ENCODE results near the gene PRICKLE4.
"Not testable (repeated sequence)": the region's sequence is repeated elsewhere in the genome, so short reads cannot be mapped to it uniquely, and the experiment has no call there.

Gene PRICKLE4

DNA sequence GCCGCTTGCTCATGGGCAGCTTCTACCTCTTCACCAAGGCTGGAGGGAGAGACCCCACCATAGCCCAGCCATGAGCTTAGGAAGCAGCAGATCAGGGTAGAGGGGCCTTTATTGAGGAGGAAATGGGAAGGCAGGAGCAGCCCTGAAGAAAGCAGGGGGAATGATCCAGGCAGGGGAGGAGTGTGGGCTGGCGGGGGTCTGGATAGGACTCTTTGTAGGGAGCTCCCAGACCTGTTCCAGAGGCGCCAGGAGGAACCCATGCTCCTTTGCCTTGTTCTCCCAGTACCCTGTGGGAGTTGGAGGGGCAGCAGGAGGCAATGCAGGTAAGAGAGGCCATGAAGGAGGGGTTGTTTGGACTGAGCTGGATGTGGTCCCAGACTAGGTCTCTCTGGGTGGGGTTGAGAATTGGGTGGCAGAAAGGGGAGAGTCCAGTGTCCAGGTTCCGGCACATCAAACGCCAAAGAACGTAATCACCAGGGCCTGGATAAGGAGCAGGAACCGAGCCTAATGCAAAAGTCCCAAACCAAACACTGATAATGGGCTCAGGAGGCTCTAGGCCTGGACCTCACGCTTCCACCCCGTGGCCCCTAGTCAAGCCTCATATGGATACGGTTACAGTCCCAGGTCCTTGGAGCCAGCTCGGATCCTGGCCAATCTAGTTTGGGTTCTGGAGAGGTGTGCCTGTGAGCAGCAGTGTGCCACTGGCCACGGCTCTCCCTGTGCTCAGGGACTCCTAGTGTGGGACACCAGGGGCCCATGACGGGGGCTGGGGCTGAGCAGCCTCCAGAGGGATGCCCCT is 21.3 kb upstream of the PRICKLE4 start:
- no peaks in the 10 kb centered on the region for H3K9me3 ChIP-seq (ENCODE audit: control insufficient read depth, low read length)
- H3K4me3 ChIP-seq (ENCODE audit: insufficient read depth, low read depth, low read length, poor library complexity, severe bottlenecking) = no peak overlapping the region
- H3K27me3 ChIP-seq (replicated peaks; ENCODE audit: control insufficient read depth, insufficient read depth, low read length, poor library complexity, severe bottlenecking) = no peaks in the 10 kb centered on the region
- H3K27ac ChIP-seq (ENCODE audit: insufficient read depth, low read length, poor library complexity, severe bottlenecking) = no peak overlapping the region
- DNase-seq = no peak
- no peaks in the 10 kb centered on the region for H3K4me1 ChIP-seq (ENCODE audit: control insufficient read depth, insufficient read depth, low read length, poor library complexity, severe bottlenecking)
- no peaks in the 10 kb centered on the region for H3K36me3 ChIP-seq (ENCODE audit: control insufficient read depth, insufficient read depth, low read length)

DNA sequence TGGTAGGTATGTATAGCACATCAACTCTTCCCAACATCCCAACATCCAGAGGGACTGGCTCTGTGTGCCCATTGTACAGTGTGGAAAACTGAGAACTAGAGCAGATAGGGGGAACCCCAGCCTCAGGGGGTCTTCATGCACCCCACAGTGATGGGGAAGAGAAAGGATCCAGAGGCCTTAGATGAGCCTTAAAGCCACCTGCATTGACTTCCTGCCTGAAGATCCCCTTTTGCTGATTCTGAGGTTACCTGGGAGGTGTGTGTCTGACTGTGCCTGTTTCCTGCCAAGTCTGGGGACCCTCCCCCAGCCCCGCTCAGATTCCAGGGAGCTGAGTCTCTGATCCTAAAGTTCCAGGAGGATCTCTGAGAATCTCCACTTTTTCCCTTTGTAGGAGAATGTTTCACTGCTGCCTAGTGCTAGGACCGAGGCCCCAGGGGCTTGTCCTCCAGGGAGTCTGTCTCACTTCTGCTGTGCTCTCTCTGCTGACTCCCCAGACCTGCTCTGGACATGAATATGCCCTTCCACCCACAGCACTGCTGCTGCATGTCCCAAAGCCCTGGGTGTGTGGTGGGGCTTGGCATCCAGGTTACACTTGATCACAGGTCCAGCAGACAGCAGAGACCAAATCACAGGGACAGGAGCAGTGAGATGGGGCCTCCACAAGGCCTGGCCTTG is 20.5 kb upstream of the PRICKLE4 start:
- no peak for DNase-seq
- Histone ChIP-seq H3K27me3 (replicated peaks; ENCODE audit: control insufficient read depth, insufficient read depth, low read length, poor library complexity, severe bottlenecking) (no peaks in the 10 kb centered on the region), H3K9me3 (ENCODE audit: control insufficient read depth, low read length) (no peaks in the 10 kb centered on the region), H3K27ac (ENCODE audit: insufficient read depth, low read length, poor library complexity, severe bottlenecking) (no peak overlapping the region), H3K4me3 (ENCODE audit: insufficient read depth, low read depth, low read length, poor library complexity, severe bottlenecking) (no peak overlapping the region), H3K4me1 (ENCODE audit: control insufficient read depth, insufficient read depth, low read length, poor library complexity, severe bottlenecking) (no peaks in the 10 kb centered on the region), H3K36me3 (ENCODE audit: control insufficient read depth, insufficient read depth, low read length) (no peaks in the 10 kb centered on the region)

DNA sequence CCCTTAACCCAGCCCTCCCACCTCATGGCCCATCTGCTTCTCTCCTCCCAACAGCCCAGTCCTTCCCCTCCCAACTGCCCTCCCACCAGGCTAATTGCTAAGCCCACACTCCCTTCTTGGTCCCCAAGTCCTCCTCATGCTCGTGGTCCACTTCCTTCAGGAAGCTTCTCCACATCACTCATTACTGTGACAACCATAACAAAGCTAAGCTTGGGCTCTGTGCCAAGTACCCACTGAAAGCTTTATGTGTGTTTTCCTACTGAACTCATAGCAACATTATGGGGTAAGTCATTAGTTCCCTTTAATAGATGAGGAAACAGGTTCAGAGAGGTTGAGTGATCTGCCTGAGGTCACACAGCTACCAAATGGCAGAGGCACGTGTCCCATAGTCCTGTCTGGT is 17.1 kb upstream of the PRICKLE4 start:
- H3K9me3 ChIP-seq (ENCODE audit: control insufficient read depth, low read length) = no peaks in the 10 kb centered on the region

DNA sequence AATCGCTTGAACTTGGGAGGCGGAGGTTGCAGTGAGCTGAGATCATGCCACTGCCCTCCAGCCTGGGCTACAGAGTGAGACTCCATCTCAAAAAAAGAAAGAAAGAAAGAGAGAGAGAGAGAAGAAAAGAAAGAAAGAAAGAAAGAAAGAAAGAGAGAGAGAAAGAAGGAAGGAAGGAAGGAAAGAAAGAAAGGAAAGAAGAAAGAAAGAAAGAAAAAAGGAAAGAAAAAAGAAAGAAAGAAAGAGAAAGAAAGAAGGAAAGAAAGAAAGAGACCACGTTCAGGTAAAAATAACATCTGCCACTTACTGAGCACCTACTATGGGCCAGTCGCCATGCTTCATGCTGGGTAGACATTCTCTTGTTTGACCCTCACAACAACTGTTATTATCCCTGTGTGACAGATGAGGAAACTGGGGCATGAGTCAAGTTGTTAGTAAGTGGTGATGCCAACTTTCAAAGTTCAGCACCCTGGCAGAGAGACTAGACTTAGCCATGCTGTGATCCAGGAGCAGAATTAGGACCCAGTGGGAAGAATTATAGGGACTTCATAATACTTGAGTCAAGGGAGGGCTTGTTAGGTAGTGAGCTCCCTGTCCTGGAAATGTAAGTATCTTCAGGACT is 14.4 kb upstream of the PRICKLE4 start:
- H3K27ac ChIP-seq (ENCODE audit: insufficient read depth, low read length, poor library complexity, severe bottlenecking); H3K36me3 ChIP-seq (ENCODE audit: control insufficient read depth, insufficient read depth, low read length); DNase-seq; H3K9me3 ChIP-seq (ENCODE audit: control insufficient read depth, low read length); H3K4me3 ChIP-seq (ENCODE audit: insufficient read depth, low read depth, low read length, poor library complexity, severe bottlenecking); H3K27me3 ChIP-seq (replicated peaks; ENCODE audit: control insufficient read depth, insufficient read depth, low read length, poor library complexity, severe bottlenecking); H3K4me1 ChIP-seq (ENCODE audit: control insufficient read depth, insufficient read depth, low read length, poor library complexity, severe bottlenecking): not testable (repeated sequence)

More for the DNA sequence above, 17.1 kb upstream of the PRICKLE4 start:
- DNase-seq = no peak
- H3K4me1 ChIP-seq (ENCODE audit: control insufficient read depth, insufficient read depth, low read length, poor library complexity, severe bottlenecking) = no peaks in the 10 kb centered on the region
- no peak overlapping the region for H3K27ac ChIP-seq (ENCODE audit: insufficient read depth, low read length, poor library complexity, severe bottlenecking)
- no peaks in the 10 kb centered on the region for H3K27me3 ChIP-seq (replicated peaks; ENCODE audit: control insufficient read depth, insufficient read depth, low read length, poor library complexity, severe bottlenecking)
- H3K36me3 ChIP-seq (ENCODE audit: control insufficient read depth, insufficient read depth, low read length) = no peaks in the 10 kb centered on the region
- no peak overlapping the region for H3K4me3 ChIP-seq (ENCODE audit: insufficient read depth, low read depth, low read length, poor library complexity, severe bottlenecking)

DNA sequence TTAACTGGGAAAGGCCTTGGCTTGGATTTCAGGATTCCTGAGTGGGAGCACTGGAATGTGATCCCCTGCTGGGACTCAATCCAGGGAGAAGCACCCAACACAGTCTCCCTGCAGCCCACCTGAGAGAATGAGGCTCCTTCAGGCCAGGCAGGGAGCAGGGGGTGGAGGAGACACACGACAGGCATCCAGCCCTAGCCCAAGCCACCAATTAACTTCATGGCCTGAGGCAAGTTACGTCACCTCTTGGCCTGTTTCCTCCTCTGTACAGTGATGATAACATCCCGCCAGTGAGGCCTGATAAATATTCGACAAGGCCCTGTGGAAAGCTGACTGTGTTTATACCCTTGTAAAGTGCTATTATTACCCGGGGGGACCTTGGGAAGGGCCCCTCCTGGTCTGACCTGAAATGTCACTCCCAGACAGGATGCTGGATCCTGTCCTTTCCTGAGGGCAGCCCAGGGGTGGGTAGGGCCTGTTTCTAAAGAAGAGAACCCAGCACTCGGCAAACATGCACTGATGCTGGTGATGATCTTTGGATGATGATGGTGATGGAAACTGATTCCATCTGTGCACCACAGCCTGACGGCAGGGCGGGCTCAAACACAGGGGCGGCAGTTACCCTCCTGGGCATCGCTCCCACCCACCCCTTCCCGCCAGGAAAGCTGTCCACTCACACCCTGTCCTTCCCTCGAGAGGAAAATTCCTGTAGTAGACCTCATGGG is 13.3 kb upstream of the PRICKLE4 start:
- DNase-seq = no peak

DNA sequence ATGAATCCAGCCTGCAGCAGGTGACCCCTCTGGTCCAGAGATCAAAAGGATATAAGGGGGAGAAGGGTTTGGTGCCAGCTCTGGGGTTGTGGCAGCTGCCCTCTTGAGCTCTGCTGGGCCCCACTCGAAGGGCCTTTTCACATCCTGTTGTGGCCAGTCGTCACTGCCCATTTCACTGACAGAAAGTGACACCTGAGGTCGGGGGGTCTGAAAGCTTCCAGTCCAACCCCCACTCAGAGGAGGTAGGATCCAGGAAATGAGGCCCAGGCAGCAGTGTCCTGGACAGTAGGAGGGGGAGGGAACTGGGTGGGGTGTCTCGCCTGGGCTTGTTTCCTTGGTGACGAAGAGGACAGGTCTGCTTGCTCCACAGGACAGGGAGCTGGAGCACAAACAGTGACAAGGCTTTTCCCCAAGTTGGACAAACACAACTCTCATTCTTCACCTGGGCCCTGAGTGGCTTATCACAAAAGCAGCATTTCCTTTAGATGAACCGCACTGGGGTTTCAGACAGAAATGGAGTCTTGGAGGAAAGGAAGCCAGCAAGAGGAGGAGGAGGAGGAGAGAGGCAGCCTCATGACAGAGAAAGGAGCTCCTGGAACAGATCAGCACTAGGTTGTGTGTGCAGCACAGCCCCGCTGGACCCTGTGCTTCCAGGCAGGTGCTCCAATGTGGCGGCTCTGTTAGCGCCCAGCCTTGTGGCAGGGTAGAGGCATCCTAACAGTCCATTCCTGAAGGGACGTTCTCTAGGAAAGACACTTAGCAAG is 11.9 kb upstream of the PRICKLE4 start:
- H3K4me1 ChIP-seq (ENCODE audit: control insufficient read depth, insufficient read depth, low read length, poor library complexity, severe bottlenecking) = no peaks in the 10 kb centered on the region
- peaks cover 21% of the 10 kb centered on the region for H3K36me3 ChIP-seq (ENCODE audit: control insufficient read depth, insufficient read depth, low read length)
- no peak for DNase-seq
- no peaks in the 10 kb centered on the region for H3K27me3 ChIP-seq (replicated peaks; ENCODE audit: control insufficient read depth, insufficient read depth, low read length, poor library complexity, severe bottlenecking)
- no peak overlapping the region for H3K4me3 ChIP-seq (ENCODE audit: insufficient read depth, low read depth, low read length, poor library complexity, severe bottlenecking)
- H3K9me3 ChIP-seq (ENCODE audit: control insufficient read depth, low read length) = no peaks in the 10 kb centered on the region
- H3K27ac ChIP-seq (ENCODE audit: insufficient read depth, low read length, poor library complexity, severe bottlenecking) = no peak overlapping the region

More for the DNA sequence above, 13.3 kb upstream of the PRICKLE4 start:
- Histone ChIP-seq H3K27ac (ENCODE audit: insufficient read depth, low read length, poor library complexity, severe bottlenecking) (no peak overlapping the region), H3K4me1 (ENCODE audit: control insufficient read depth, insufficient read depth, low read length, poor library complexity, severe bottlenecking) (no peaks in the 10 kb centered on the region), H3K36me3 (ENCODE audit: control insufficient read depth, insufficient read depth, low read length) (peaks cover 18% of the 10 kb centered on the region), H3K9me3 (ENCODE audit: control insufficient read depth, low read length) (no peaks in the 10 kb centered on the region), H3K4me3 (ENCODE audit: insufficient read depth, low read depth, low read length, poor library complexity, severe bottlenecking) (no peak overlapping the region), H3K27me3 (replicated peaks; ENCODE audit: control insufficient read depth, insufficient read depth, low read length, poor library complexity, severe bottlenecking) (no peaks in the 10 kb centered on the region)

DNA sequence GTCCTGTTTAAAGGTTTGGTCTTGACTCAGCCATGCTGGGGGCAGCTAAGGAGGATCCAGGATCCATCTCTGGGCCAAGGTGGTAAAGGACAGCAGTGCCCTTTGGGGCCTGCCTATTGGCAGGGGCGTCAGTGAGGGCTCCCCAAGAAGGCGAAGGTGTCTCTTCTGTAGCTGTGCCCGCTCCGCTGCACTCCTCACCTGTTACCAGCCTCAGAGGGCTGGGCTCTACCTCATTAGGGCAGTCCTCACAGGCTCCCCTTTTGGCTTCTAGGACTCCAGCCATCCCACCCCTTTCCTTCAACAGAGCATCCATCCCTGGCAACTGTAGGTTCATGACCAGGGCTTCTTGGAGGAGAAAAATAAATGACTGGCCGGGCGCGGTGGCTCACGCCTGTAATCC is 11.2 kb upstream of the PRICKLE4 start:
- no peaks in the 10 kb centered on the region for H3K27me3 ChIP-seq (replicated peaks; ENCODE audit: control insufficient read depth, insufficient read depth, low read length, poor library complexity, severe bottlenecking)
- H3K27ac ChIP-seq (ENCODE audit: insufficient read depth, low read length, poor library complexity, severe bottlenecking) = no peak overlapping the region
- H3K36me3 ChIP-seq (ENCODE audit: control insufficient read depth, insufficient read depth, low read length) = peaks cover 24% of the 10 kb centered on the region

DNA sequence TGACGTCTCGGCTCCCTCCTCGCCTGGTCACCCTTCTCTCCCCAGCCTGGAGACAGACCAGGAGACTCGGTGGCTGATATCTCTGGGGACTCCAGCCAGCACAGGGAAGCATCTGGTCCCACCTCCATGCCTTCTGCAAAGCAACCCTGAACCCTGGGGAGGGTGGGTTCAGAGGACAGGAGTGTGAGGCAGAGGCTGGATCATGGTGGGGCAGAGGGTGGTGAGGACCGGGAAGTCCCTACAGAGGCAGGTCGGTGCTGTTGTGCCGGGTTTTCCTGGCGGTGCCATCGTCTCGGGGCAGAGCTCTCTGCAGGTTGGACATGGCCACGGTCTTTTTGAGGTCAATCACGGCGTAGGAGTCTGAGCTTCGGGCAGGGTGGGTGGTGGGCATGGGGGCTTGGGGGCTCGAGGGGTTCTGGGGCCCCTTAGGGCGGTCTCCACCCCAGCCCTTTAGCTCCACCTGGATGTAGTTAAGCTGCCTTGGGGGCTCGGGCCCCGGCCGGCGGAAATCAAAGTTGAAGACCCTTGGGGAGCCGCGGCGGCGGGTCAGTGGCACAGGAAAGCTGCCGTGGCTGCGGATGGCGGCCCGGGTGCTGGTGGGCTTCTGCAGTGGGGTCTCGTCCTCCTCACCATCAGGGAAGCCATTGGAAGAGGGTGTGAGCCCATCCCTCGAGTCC is 10.1 kb upstream of the PRICKLE4 start:
- H3K27ac ChIP-seq (ENCODE audit: insufficient read depth, low read length, poor library complexity, severe bottlenecking) = no peak overlapping the region
- H3K9me3 ChIP-seq (ENCODE audit: control insufficient read depth, low read length) = no peaks in the 10 kb centered on the region
- H3K4me3 ChIP-seq (ENCODE audit: insufficient read depth, low read depth, low read length, poor library complexity, severe bottlenecking) = no peak overlapping the region
- DNase-seq = no peak
- peaks cover 35% of the 10 kb centered on the region for H3K36me3 ChIP-seq (ENCODE audit: control insufficient read depth, insufficient read depth, low read length)
- H3K27me3 ChIP-seq (replicated peaks; ENCODE audit: control insufficient read depth, insufficient read depth, low read length, poor library complexity, severe bottlenecking) = no peaks in the 10 kb centered on the region
- no peaks in the 10 kb centered on the region for H3K4me1 ChIP-seq (ENCODE audit: control insufficient read depth, insufficient read depth, low read length, poor library complexity, severe bottlenecking)

More for the DNA sequence above, 11.2 kb upstream of the PRICKLE4 start:
- Histone ChIP-seq H3K9me3 (ENCODE audit: control insufficient read depth, low read length) (no peaks in the 10 kb centered on the region), H3K4me1 (ENCODE audit: control insufficient read depth, insufficient read depth, low read length, poor library complexity, severe bottlenecking) (no peaks in the 10 kb centered on the region), H3K4me3 (ENCODE audit: insufficient read depth, low read depth, low read length, poor library complexity, severe bottlenecking) (no peak overlapping the region)
- no peak for DNase-seq

Measured in effector memory CD4-positive, alpha-beta T cell (primary cell).